HepG2 (cell line): ENCODE measurements around the gene AANAT. TPM values are rescaled to one million over a fixed set of nuclear protein-coding genes. Genes with fewer than 3 reads are reported as not detected.

ENCODE experiments used
- AHDC1 ChIP-seq: sonication (generic); formaldehyde crosslinking; IDR thresholded peaks from 2 replicates; pipeline ENCODE4 v1.5.1; 2020; ENCODE audit warnings: mild to moderate bottlenecking, missing genetic modification reagents, borderline replicate concordance
- BCL6 ChIP-seq: IDR thresholded peaks from 2 replicates; pipeline ENCODE4 v1.6.1; 2016; ENCODE audit warnings: missing genetic modification reagents, missing compliant biosample characterization
- BHLHE40 ChIP-seq: IDR thresholded peaks from 2 replicates; pipeline ENCODE4 v1.6.1; 2011; ENCODE audit warnings: low read length, improper control_type of control experiment
- BRF2 ChIP-seq: sonication (generic); formaldehyde crosslinking; IDR thresholded peaks from 2 replicates; pipeline ENCODE4 v1.8.1; 2022; ENCODE audit warnings: mild to moderate bottlenecking, missing genetic modification reagents
- DDIT3 ChIP-seq: sonication (generic); formaldehyde crosslinking; IDR thresholded peaks from 2 replicates; pipeline ENCODE4 v1.4.0; 2020; ENCODE audit warnings: mild to moderate bottlenecking, missing genetic modification reagents
- FOXK1 ChIP-seq: sonication (generic); formaldehyde crosslinking; IDR thresholded peaks from 2 replicates; pipeline ENCODE4 v1.4.0; 2020; ENCODE audit warnings: low read depth, missing genetic modification reagents, borderline replicate concordance
- HOXD1 ChIP-seq: sonication (generic); formaldehyde crosslinking; IDR thresholded peaks from 2 replicates; pipeline ENCODE4 v1.5.0; 2020; ENCODE audit warnings: missing genetic modification reagents
- IRF1 ChIP-seq: sonication (generic); formaldehyde crosslinking; IDR thresholded peaks from 2 replicates; pipeline ENCODE4 v1.4.0; 2020; ENCODE audit warnings: low read depth, mild to moderate bottlenecking, missing genetic modification reagents
- KDM5A ChIP-seq: fragments of 200-600 bp; sonication (generic); IDR thresholded peaks from 2 replicates; pipeline ENCODE4 v1.7.0; 2018; ENCODE audit warnings: antibody characterized with exemption, mild to moderate bottlenecking, low read length, borderline replicate concordance
- KLF12 ChIP-seq: sonication (generic); formaldehyde crosslinking; IDR thresholded peaks from 2 replicates; pipeline ENCODE4 v1.4.0; 2020; ENCODE audit warnings: missing genetic modification reagents, borderline replicate concordance
- LBX2 ChIP-seq: sonication (generic); formaldehyde crosslinking; IDR thresholded peaks from 2 replicates; pipeline ENCODE4 v1.5.0; 2020; ENCODE audit warnings: missing genetic modification reagents, mild to moderate bottlenecking, borderline replicate concordance
- MEF2D ChIP-seq: sonication (generic); formaldehyde crosslinking; IDR thresholded peaks from 2 replicates; pipeline ENCODE4 v1.5.1; 2020; ENCODE audit warnings: mild to moderate bottlenecking, missing genetic modification reagents
- SMARCE1 ChIP-seq: fragments of 450-650 bp; IDR thresholded peaks from 2 replicates; pipeline ENCODE4 v1.6.1; 2017; ENCODE audit warnings: borderline replicate concordance
- SOX6 ChIP-seq, 2 experiments: fragments of 450-650 bp in 1 of 2; sonication (generic) in 1 of 2; formaldehyde crosslinking in 1 of 2; IDR thresholded peaks; 2 replicates each; pipeline versions ENCODE4 v1.4.0 to v1.6.1; 2017 to 2020; ENCODE audit warnings: antibody characterized with exemption in 1 of 2, mild to moderate bottlenecking in 1 of 2, missing genetic modification reagents in 1 of 2
- U2AF2 ChIP-seq: fragments of 200-400 bp; formaldehyde crosslinking; IDR thresholded peaks from 2 replicates; pipeline ENCODE4 v1.6.1; 2017; ENCODE audit warnings: low read depth, mild to moderate bottlenecking, low read length
- ZNF12 ChIP-seq: sonication (generic); formaldehyde crosslinking; IDR thresholded peaks from 2 replicates; pipeline ENCODE4 v1.5.0; 2020; ENCODE audit warnings: missing genetic modification reagents
- ZNF160 ChIP-seq: sonication (generic); formaldehyde crosslinking; IDR thresholded peaks from 2 replicates; pipeline ENCODE4 v1.8.0; 2022; ENCODE audit warnings: mild to moderate bottlenecking, inconsistent platforms, missing genetic modification reagents
- ZNF749 ChIP-seq: sonication (generic); formaldehyde crosslinking; IDR thresholded peaks from 2 replicates; pipeline ENCODE4 v1.8.0; 2022; ENCODE audit warnings: mild to moderate bottlenecking, missing genetic modification reagents, moderate library complexity, borderline replicate concordance
- ZNF780A ChIP-seq: sonication (generic); formaldehyde crosslinking; IDR thresholded peaks from 2 replicates; pipeline ENCODE4 v1.8.0; 2022; ENCODE audit warnings: mild to moderate bottlenecking, missing genetic modification reagents, moderate library complexity
- polyA plus RNA-seq, 8 experiments: library from polyadenylated mRNA; depleted of rRNA in 3 of 8; stranded (reverse) in 7 of 8; unstranded in 1 of 8; fragments of >200 nt; fragmentation: Illumina TruSeq in 4 of 8; extraction: Trizol in 4 of 8; gene quantifications; 2 replicates each; pipeline versions ENCODE4 v1.2.1 to v1.2.3, GENCODE V29; 2011 to 2016; ENCODE audit warnings: low read depth in 4 of 8, missing spikeins in 1 of 8, mixed read lengths in 1 of 8; ENCODE audit not compliant: insufficient read depth in 1 of 8
- total RNA-seq, 5 experiments: library from RNA; depleted of rRNA; stranded (reverse); fragments of >200 nt; fragmentation: Illumina TruSeq; extraction: Trizol; gene quantifications; 2 replicates each; pipeline ENCODE4 v1.2.3, GENCODE V29; 2016; ENCODE audit warnings: low read depth in 1 of 5

Gene AANAT
- total and polyA plus RNA-seq, 2 of the 13 experiments (the other 11 are each of a cell fraction or from before 2014, with no cell fraction given), result 0.07 TPM; not detected in 1

GRCh38 chr17:76499267-76499667, 31.9 kb downstream of the AANAT start (continued):
- TF ChIP-seq LBX2 (no peak), ZNF780A (CRISPR knock-in tag) (no peak), KLF12 (no peak), U2AF2 (no peak), ZNF12 (CRISPR knock-in tag) (peak; percentile 56; the same call in 1 of the 2 replicates), SOX6 (IDR thresholded peaks at IDR 0.05) (no peak), SOX6 (CRISPR knock-in tag; IDR thresholded peaks at IDR 0.05) (peak; percentile 89), MEF2D (CRISPR knock-in tag) (no peak; the same call in 1 of the 2 replicates), ZNF160 (0 out of 2 replicates have a peak, but pooled peaks have one; percentile 68), DDIT3 (CRISPR knock-in tag) (no peak), IRF1 (no peak), HOXD1 (CRISPR knock-in tag) (peak; percentile 88; the same call in 1 of the 2 replicates), SMARCE1 (0 out of 2 replicates have a peak, but pooled peaks have one; percentile 8), KDM5A (no peak), AHDC1 (CRISPR knock-in tag) (peak; percentile 87; the same call in 1 of the 2 replicates), BRF2 (no peak), BHLHE40 (peak; percentile 49; the same call in 1 of the 2 replicates), ZNF749 (CRISPR knock-in tag) (no peak; the same call in 1 of the 2 replicates), BCL6 (peak; percentile 88), FOXK1 (CRISPR knock-in tag) (peak; percentile 90)
